SU-DHL-6 (cell line): ENCODE results near the gene ANKS1A.

Experiments used
- EZH2phosphoT487 ChIP-seq: fragments of 200-600 bp; sonication (generic), shearing (Covaris generic); conservative IDR thresholded peaks from 2 replicates; pipeline ENCODE4 v1.6.1; 2018; ENCODE audit warnings: mild to moderate bottlenecking, antibody characterized with exemption, low read length, moderate library complexity, mixed read lengths
- TF ChIP-seq, protein P1 (sequence below): fragments of 200-600 bp; sonication (generic); IDR thresholded peaks from one replicate; pipeline ENCODE4 v1.5.1; 2017; ENCODE audit warnings: antibody characterized with exemption, mild to moderate bottlenecking, low read length, moderate library complexity; ENCODE audit not compliant: insufficient read depth, poor library complexity, severe bottlenecking

DNA sequence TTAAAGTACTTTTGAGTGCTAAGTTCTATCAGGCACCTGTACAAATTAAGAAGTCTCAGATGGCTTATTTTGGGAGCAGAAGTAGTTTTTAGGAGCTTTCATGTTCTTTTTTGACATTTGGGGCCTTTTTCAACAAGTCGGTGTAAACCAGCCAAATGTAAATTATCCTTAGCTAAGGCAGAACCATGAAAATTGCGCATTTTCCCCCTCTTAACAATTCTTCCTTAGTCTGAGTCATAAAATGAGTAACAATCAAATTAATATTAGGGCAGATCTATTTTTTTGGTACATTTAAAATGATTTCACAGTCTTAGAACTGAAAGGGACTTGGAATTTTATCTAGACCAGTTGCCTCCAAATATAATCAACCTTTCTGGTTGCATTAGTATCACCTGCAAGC is 87.2 kb downstream of the ANKS1A start:
- TF ChIP-seq, protein P1, sequence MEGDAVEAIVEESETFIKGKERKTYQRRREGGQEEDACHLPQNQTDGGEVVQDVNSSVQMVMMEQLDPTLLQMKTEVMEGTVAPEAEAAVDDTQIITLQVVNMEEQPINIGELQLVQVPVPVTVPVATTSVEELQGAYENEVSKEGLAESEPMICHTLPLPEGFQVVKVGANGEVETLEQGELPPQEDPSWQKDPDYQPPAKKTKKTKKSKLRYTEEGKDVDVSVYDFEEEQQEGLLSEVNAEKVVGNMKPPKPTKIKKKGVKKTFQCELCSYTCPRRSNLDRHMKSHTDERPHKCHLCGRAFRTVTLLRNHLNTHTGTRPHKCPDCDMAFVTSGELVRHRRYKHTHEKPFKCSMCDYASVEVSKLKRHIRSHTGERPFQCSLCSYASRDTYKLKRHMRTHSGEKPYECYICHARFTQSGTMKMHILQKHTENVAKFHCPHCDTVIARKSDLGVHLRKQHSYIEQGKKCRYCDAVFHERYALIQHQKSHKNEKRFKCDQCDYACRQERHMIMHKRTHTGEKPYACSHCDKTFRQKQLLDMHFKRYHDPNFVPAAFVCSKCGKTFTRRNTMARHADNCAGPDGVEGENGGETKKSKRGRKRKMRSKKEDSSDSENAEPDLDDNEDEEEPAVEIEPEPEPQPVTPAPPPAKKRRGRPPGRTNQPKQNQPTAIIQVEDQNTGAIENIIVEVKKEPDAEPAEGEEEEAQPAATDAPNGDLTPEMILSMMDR = no peak
- no peak for TF ChIP-seq EZH2phosphoT487
